T-cell (primary cell): ENCODE data around the gene LARGE1. TPM values are rescaled to one million over a fixed set of nuclear protein-coding genes. Genes with fewer than 3 reads are reported as not detected.
A peak's percentile ranks its signal among the peaks of the same experiment; 100 is the strongest.
"Not testable (repeated sequence)": the region's sequence is repeated elsewhere in the genome, so short reads cannot be mapped to it uniquely, and the experiment has no call there.

Source experiments
- ATAC-seq, 4 experiments: fragments of 200-7000 bp in 3 of 4; fragments of 150-1000 bp in 1 of 4; cut with Tn5 transposase; replicated peaks in 1 of 4; 1 replicate in 3 of 4; 2 replicates in 1 of 4; pipeline ENCODE4 v1.10.0; 2021; ENCODE audit warnings: moderate library complexity in 3 of 4, mild to moderate bottlenecking in 2 of 4, moderate number of reproducible peaks in 1 of 4
- CTCF ChIA-PET, 2 donors: fragments of 300-600 bp; sonication (Branson Sonifier 250); formaldehyde crosslinking; loops; one replicate each; lab custom pipeline; 2022; ENCODE audit warnings: antibody characterized with exemption in 2 of 2; lab: Charles Lee
- POLR2A ChIA-PET, 2 donors: fragments of 300-600 bp; sonication (Branson Sonifier 250); formaldehyde crosslinking; loops; one replicate each; lab custom pipeline; 2022; ENCODE audit warnings: antibody characterized with exemption in 2 of 2; lab: Charles Lee
- DNase-seq, 35 experiments: peaks; one replicate each; pipeline versions ENCODE4 v3.0.0 to v3.0.0-alpha.2; 2013 to 2023
- H3K27ac ChIP-seq: one replicate; pipeline ENCODE4 v1.5.1; 2013; ENCODE audit warnings: low read length
- H3K27me3 ChIP-seq, 2 experiments: replicated peaks in 1 of 2; 1 replicate in 1 of 2; 2 replicates in 1 of 2; pipeline versions ENCODE4 v1.6.1 to v1.7.0; 2013; ENCODE audit warnings: low read length in 1 of 2, mixed read lengths in 1 of 2; ENCODE audit not compliant: control insufficient read depth in 2 of 2, insufficient read depth in 2 of 2; ENCODE audit errors: extremely low read depth in 1 of 2
- H3K36me3 ChIP-seq, 2 donors: 1 replicate in 1 of 2; 2 replicates in 1 of 2; pipeline versions ENCODE4 v1.6.1 to v1.7.0; 2013; ENCODE audit warnings: low read length in 1 of 2; ENCODE audit not compliant: control insufficient read depth in 2 of 2, insufficient read depth in 1 of 2; ENCODE audit errors: extremely low read depth in 1 of 2
- H3K4me1 ChIP-seq, 2 experiments: 1 replicate in 1 of 2; 2 replicates in 1 of 2; pipeline versions ENCODE4 v1.6.1 to v1.7.0; 2013; ENCODE audit warnings: low read length in 2 of 2, mixed read lengths in 1 of 2; ENCODE audit not compliant: insufficient read depth in 2 of 2, control insufficient read depth in 1 of 2; ENCODE audit errors: extremely low read depth in 1 of 2
- H3K4me3 ChIP-seq, 2 donors: 1 replicate in 1 of 2; 2 replicates in 1 of 2; pipeline versions ENCODE4 v1.5.1 to v1.7.0; 2013; ENCODE audit warnings: mild to moderate bottlenecking in 2 of 2, low read length in 1 of 2, moderate library complexity in 1 of 2; ENCODE audit not compliant: control insufficient read depth in 1 of 2; ENCODE audit errors: extremely low read depth in 1 of 2
- H3K9me3 ChIP-seq: 2 replicates; pipeline ENCODE4 v1.7.0; 2013
- H3K27ac Mint-ChIP-seq, 2 donors: one replicate each; pipeline ENCODE4 v1.8.0; 2020 to 2021; ENCODE audit warnings: mild to moderate bottlenecking in 2 of 2, mixed read lengths in 2 of 2
- H3K27me3 Mint-ChIP-seq, 2 donors: one replicate each; pipeline ENCODE4 v1.8.0; 2021 to 2022; ENCODE audit warnings: mixed read lengths in 2 of 2
- H3K36me3 Mint-ChIP-seq: one replicate; pipeline ENCODE4 v1.8.0; 2021; ENCODE audit warnings: mixed read lengths
- H3K4me1 Mint-ChIP-seq, 3 donors: one replicate each; pipeline ENCODE4 v1.8.0; 2020 to 2022; ENCODE audit warnings: mixed read lengths in 3 of 3, mild to moderate bottlenecking in 1 of 3
- H3K4me3 Mint-ChIP-seq, 3 donors: one replicate each; pipeline ENCODE4 v1.8.0; 2020 to 2022; ENCODE audit warnings: mild to moderate bottlenecking in 3 of 3, mixed read lengths in 3 of 3, moderate library complexity in 3 of 3
- H3K9me3 Mint-ChIP-seq, 3 donors: one replicate each; pipeline ENCODE4 v1.8.0; 2020 to 2022; ENCODE audit warnings: mixed read lengths in 3 of 3
- WGBS: methylation state at CpG from one replicate; pipeline ENCODE4 v1.1.5; 2013; ENCODE audit warnings: missing lambda C conversion rate; ENCODE audit not compliant: insufficient coverage; 5-methylcytosine and 5-hydroxymethylcytosine counted together
- total RNA-seq, 35 experiments: library from RNA in 6 of 35; stranded (reverse) in 6 of 35; fragments of 120-200 nt in 1 of 35; gene quantifications; one replicate each; pipeline versions ENCODE4 v1.2.1 to v1.2.4 and lab custom pipeline; 2013 to 2026

LARGE1 gene
- total RNA-seq, 5 donors from 2014 or later (not counting 1 experiment from before 2014, with no cell fraction given): 0.53 to 6.1 (median 3.0) TPM

GRCh38 chr22:33861216-33861875 is 58.9 kb downstream of the LARGE1 start:
- DNase-seq (no peak), ATAC-seq (no peak)

GRCh38 chr22:33860386-33860785 is 59.9 kb downstream of the LARGE1 start:
- ATAC-seq (no peak), DNase-seq (no peak)
- Mint-ChIP-seq H3K36me3 (no peaks in the 10 kb centered on the region), H3K27me3 (no peaks in the 10 kb centered on the region), H3K27ac (no peak overlapping the region), H3K9me3 (no peaks in the 10 kb centered on the region), H3K4me3 (no peak overlapping the region), H3K4me1 (no peaks in the 10 kb centered on the region)
- Histone ChIP-seq H3K27me3 (peaks cover 0 to 4% of the 10 kb centered on the region in 2 experiments), H3K9me3 (no peaks in the 10 kb centered on the region), H3K36me3 (no peaks in the 10 kb centered on the region), H3K4me1 (no peaks in the 10 kb centered on the region), H3K4me3 (no peak overlapping the region), H3K27ac (no peak overlapping the region)
- 90% methylated on average over 6 of the region's 8 CpGs for WGBS
- POLR2A ChIA-PET: no interaction called here
- CTCF ChIA-PET: no interaction called here

More at GRCh38 chr22:33861216-33861875, 58.9 kb downstream of the LARGE1 start:
- Histone ChIP-seq H3K36me3 (no peaks in the 10 kb centered on the region), H3K27me3 (peaks cover 0 to 4% of the 10 kb centered on the region in 2 experiments), H3K9me3 (no peaks in the 10 kb centered on the region), H3K27ac (no peak overlapping the region), H3K4me3 (no peak overlapping the region), H3K4me1 (no peaks in the 10 kb centered on the region)
- WGBS: 83% methylated on average over 8 of the region's 12 CpGs
- Mint-ChIP-seq H3K36me3 (no peaks in the 10 kb centered on the region), H3K4me3 (no peak overlapping the region), H3K27me3 (no peaks in the 10 kb centered on the region), H3K9me3 (no peaks in the 10 kb centered on the region), H3K27ac (no peak overlapping the region), H3K4me1 (no peaks in the 10 kb centered on the region)
- POLR2A ChIA-PET: no interaction called here
- CTCF ChIA-PET: no interaction called here

- peaks cover 0 to 4% (median 3%) of the 10 kb centered on the region in 3 donors for H3K4me1 Mint-ChIP-seq
- CTCF ChIA-PET: no interaction called here
Observed at GRCh38 chr22:33859311-33859710, 61.0 kb downstream of the LARGE1 start.

DNA sequence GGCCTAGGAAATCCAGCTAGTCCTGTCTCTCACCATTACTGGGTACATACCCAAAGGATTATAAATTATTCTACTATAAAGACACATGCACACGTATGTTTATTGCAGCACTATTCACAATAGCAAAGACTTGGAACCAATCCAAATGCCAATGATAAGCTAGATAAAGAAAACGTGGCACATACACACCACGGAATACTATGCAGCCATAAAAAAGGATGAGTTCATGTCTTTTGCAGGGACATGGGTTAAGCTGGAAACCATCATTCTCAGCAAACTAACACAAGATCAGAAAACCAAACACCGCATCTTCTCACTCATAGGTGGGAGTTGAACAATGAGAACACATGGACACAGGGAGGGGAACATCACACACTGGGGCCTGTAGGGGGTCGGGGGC is 61.6 kb downstream of the LARGE1 start:
- ATAC-seq, H3K27ac ChIP-seq, POLR2A ChIA-PET, H3K36me3 ChIP-seq, H3K27me3 ChIP-seq, H3K4me3 ChIP-seq, DNase-seq, H3K36me3 Mint-ChIP-seq, H3K4me3 Mint-ChIP-seq, CTCF ChIA-PET, H3K4me1 Mint-ChIP-seq, H3K27me3 Mint-ChIP-seq, H3K9me3 ChIP-seq, H3K4me1 ChIP-seq, H3K27ac Mint-ChIP-seq, H3K9me3 Mint-ChIP-seq: not testable (repeated sequence)
- 80% methylated on average over 1 of the region's 5 CpGs for WGBS

More at GRCh38 chr22:33859311-33859710, 61.0 kb downstream of the LARGE1 start:
- DNase-seq: no peak
- H3K4me1 ChIP-seq: no peaks in the 10 kb centered on the region
- no peak overlapping the region for H3K27ac ChIP-seq
- no peaks in the 10 kb centered on the region for H3K9me3 ChIP-seq
- no peaks in the 10 kb centered on the region for H3K36me3 Mint-ChIP-seq
- H3K27ac Mint-ChIP-seq: no peak overlapping the region
- no peak for ATAC-seq
- POLR2A ChIA-PET: no interaction called here
- H3K27me3 Mint-ChIP-seq: no peaks in the 10 kb centered on the region
- no peak overlapping the region for H3K4me3 Mint-ChIP-seq
- no peaks in the 10 kb centered on the region for H3K36me3 ChIP-seq
- 93% methylated on average over 2 of the region's 6 CpGs for WGBS
- no peak overlapping the region for H3K4me3 ChIP-seq
- H3K27me3 ChIP-seq: peaks cover 0 to 4% of the 10 kb centered on the region in 2 experiments
- no peaks in the 10 kb centered on the region for H3K9me3 Mint-ChIP-seq

DNA sequence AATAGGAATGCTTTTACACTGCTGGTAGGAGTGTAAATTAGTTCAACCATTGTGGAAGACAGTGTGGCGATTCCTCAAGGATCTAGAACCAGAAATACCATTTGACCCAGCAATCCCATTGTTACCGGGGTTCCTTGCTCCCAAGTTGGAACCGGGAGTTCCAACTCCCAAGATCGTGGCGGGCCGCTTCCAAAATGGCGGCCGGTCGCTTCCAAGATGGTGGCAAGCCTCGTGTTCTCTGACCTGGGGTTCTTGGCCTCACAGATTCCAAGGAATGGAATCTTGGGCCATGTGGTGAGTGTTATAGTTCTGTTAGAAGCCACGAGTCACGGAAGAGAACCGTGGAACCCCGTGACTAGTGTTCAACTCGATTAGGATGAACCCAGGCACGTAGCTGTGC is 62.5 kb downstream of the LARGE1 start:
- CTCF ChIA-PET, ATAC-seq, H3K36me3 ChIP-seq, H3K27me3 Mint-ChIP-seq, H3K36me3 Mint-ChIP-seq, POLR2A ChIA-PET, H3K27ac ChIP-seq, DNase-seq, H3K9me3 Mint-ChIP-seq, H3K9me3 ChIP-seq, H3K27me3 ChIP-seq, H3K4me3 Mint-ChIP-seq, H3K27ac Mint-ChIP-seq, H3K4me1 ChIP-seq, H3K4me3 ChIP-seq: not testable (repeated sequence)
- peaks cover 11 to 18% (median 15%) of the 10 kb centered on the region in 3 donors for H3K4me1 Mint-ChIP-seq
- 83% methylated on average over 8 of the region's 16 CpGs for WGBS

GRCh38 chr22:33854724-33855123 is 65.6 kb downstream of the LARGE1 start:
- no peak overlapping the region for H3K27ac Mint-ChIP-seq
- H3K27me3 Mint-ChIP-seq: no peaks in the 10 kb centered on the region
- H3K27me3 ChIP-seq: no peaks in the 10 kb centered on the region
- DNase-seq (no peak), ATAC-seq (no peak)
- H3K27ac ChIP-seq: no peak overlapping the region
- WGBS: 95% methylated on average over 7 of the region's 11 CpGs
- ChIA-PET CTCF (no interaction called here), POLR2A (interaction anchor here in 1 of 2 donors (0.7 kb wide), 1 partner anchor 1292 kb away, joined by 19 read pairs; no protein-coding TSS in a partner anchor)
- H3K36me3 ChIP-seq: no peaks in the 10 kb centered on the region
- H3K4me1 Mint-ChIP-seq: peaks cover 11 to 18% (median 15%) of the 10 kb centered on the region in 3 donors
- no peaks in the 10 kb centered on the region for H3K4me1 ChIP-seq
- no peak overlapping the region for H3K4me3 ChIP-seq
- H3K36me3 Mint-ChIP-seq: no peaks in the 10 kb centered on the region
- no peaks in the 10 kb centered on the region for H3K9me3 ChIP-seq
- H3K9me3 Mint-ChIP-seq: no peaks in the 10 kb centered on the region
- H3K4me3 Mint-ChIP-seq: peak overlapping the region; percentile 44 to 86 (median 77)
